Effector memory CD4-positive, alpha-beta T cell (primary cell): Measurements from ENCODE around the gene ANKRD30A.
"Not testable (repeated sequence)": the region's sequence is repeated elsewhere in the genome, so short reads cannot be mapped to it uniquely, and the experiment has no call there.

Experiments
- DNase-seq, 3 donors: peaks; one replicate each; pipeline ENCODE4 v3.0.0-alpha.2; 2020
- H3K27ac ChIP-seq: 2 replicates; pipeline ENCODE4 v1.7.0; 2013; ENCODE audit warnings: mild to moderate bottlenecking, low read length, moderate library complexity; ENCODE audit not compliant: insufficient read depth, poor library complexity, severe bottlenecking
- H3K27me3 ChIP-seq: replicated peaks from 2 replicates; pipeline ENCODE4 v1.7.0; 2013; ENCODE audit warnings: mild to moderate bottlenecking, low read length; ENCODE audit not compliant: insufficient read depth, control insufficient read depth, poor library complexity, severe bottlenecking
- H3K36me3 ChIP-seq: 2 replicates; pipeline ENCODE4 v1.7.0; 2013; ENCODE audit warnings: mild to moderate bottlenecking, low read length, moderate library complexity; ENCODE audit not compliant: control insufficient read depth, insufficient read depth
- H3K4me1 ChIP-seq: 2 replicates; pipeline ENCODE4 v1.7.0; 2013; ENCODE audit warnings: low read length, mild to moderate bottlenecking; ENCODE audit not compliant: control insufficient read depth, insufficient read depth, poor library complexity, severe bottlenecking
- H3K4me3 ChIP-seq: 2 replicates; pipeline ENCODE4 v1.7.0; 2013; ENCODE audit warnings: low read length, low read depth, mild to moderate bottlenecking; ENCODE audit not compliant: insufficient read depth, poor library complexity, severe bottlenecking
- H3K9me3 ChIP-seq: 2 replicates; pipeline ENCODE4 v1.7.0; 2013; ENCODE audit warnings: mild to moderate bottlenecking, low read length, moderate library complexity; ENCODE audit not compliant: control insufficient read depth

The ANKRD30A gene

GRCh38 chr10:37314350-37314749, 189.0 kb downstream of the ANKRD30A start:
- Histone ChIP-seq H3K9me3 (no peaks in the 10 kb centered on the region), H3K27me3 (no peaks in the 10 kb centered on the region), H3K4me3 (no peak overlapping the region), H3K4me1 (no peaks in the 10 kb centered on the region), H3K27ac (no peak overlapping the region), H3K36me3 (no peaks in the 10 kb centered on the region)
- DNase-seq: no peak

DNA sequence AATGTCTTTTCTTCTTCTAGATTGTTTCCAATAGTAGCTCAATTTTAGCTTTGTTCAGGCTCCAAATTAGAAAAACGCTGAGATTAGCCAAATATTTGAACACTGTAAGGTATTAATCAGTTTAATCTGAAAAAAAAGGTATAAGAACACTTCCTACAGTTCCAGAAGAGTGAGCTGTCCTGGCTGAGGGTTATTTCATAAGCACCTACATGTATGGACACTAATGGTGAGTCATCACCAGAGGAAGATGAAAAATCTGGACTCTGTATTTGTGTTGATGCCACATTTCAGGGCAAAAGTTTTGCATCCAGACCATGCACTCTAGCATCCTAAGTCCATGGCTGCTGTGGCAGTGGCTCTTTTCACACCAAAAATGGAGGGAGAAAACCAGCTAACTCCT, 189.5 kb downstream of the ANKRD30A start:
- no peak overlapping the region for H3K4me3 ChIP-seq
- H3K27me3 ChIP-seq: no peaks in the 10 kb centered on the region
- H3K27ac ChIP-seq: no peak overlapping the region
- H3K4me1 ChIP-seq: no peaks in the 10 kb centered on the region
- no peak for DNase-seq
- H3K9me3 ChIP-seq: no peaks in the 10 kb centered on the region
- H3K36me3 ChIP-seq: no peaks in the 10 kb centered on the region

DNA sequence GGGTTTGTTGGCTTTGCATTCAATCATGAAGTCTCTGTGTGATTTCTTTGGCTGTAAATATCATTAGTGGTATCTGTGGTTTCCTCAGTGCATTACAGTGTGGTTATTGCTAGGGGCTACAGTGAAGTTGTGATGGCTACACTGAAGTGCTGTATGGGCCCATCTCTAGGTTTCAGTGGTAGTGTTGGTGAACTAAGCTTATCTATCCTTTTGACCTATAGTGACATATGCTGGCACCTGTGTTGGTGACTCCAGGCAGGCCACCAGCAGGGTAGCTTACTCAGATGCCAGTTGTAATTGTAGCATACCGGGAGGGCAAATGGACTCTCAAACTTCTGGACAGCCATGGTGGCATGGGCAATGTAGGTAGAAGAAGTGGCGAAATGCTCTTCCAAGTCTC, 219.0 kb downstream of the ANKRD30A start:
- no peaks in the 10 kb centered on the region for H3K27me3 ChIP-seq
- H3K9me3 ChIP-seq: no peaks in the 10 kb centered on the region
- no peaks in the 10 kb centered on the region for H3K4me1 ChIP-seq
- H3K36me3 ChIP-seq: no peaks in the 10 kb centered on the region
- no peak overlapping the region for H3K27ac ChIP-seq
- DNase-seq: no peak
- H3K4me3 ChIP-seq: no peak overlapping the region

GRCh38 chr10:37379991-37380390, 254.6 kb downstream of the ANKRD30A start:
- Histone ChIP-seq H3K27me3 (no peaks in the 10 kb centered on the region), H3K4me1 (no peaks in the 10 kb centered on the region), H3K27ac (no peak overlapping the region), H3K36me3 (no peaks in the 10 kb centered on the region), H3K4me3 (no peak overlapping the region), H3K9me3 (no peaks in the 10 kb centered on the region)
- no peak for DNase-seq

DNA sequence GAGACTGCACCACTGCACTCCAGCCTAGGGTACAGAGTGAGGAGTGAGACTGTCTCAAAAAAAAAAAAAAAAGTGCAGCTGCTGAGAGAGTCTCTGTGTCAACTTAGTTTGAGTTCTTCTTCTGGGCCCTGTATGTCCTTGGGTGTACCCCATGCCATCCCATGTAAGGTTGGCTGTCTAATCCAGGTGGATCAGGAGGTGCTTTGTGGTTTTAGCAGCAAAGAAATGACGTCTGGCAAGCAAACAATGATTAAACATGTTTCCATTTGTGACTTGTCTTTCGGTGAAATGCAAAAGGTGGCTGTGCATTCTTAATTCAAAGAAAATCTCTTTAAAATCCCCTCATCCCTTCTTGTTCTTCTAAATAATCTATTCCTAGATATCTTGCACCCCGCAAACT, 255.9 kb downstream of the ANKRD30A start:
- Histone ChIP-seq H3K36me3 (no peaks in the 10 kb centered on the region), H3K9me3 (no peaks in the 10 kb centered on the region), H3K27ac (no peak overlapping the region)

GRCh38 chr10:37384923-37385322, 259.5 kb downstream of the ANKRD30A start:
- DNase-seq: no peak
- no peaks in the 10 kb centered on the region for H3K36me3 ChIP-seq
- H3K4me3 ChIP-seq: no peak overlapping the region
- no peaks in the 10 kb centered on the region for H3K9me3 ChIP-seq
- H3K4me1 ChIP-seq: no peaks in the 10 kb centered on the region
- no peak overlapping the region for H3K27ac ChIP-seq
- no peaks in the 10 kb centered on the region for H3K27me3 ChIP-seq

More for the DNA sequence above, 255.9 kb downstream of the ANKRD30A start:
- H3K27me3 ChIP-seq: no peaks in the 10 kb centered on the region
- H3K4me1 ChIP-seq: no peaks in the 10 kb centered on the region
- H3K4me3 ChIP-seq: no peak overlapping the region
- DNase-seq: no peak

DNA sequence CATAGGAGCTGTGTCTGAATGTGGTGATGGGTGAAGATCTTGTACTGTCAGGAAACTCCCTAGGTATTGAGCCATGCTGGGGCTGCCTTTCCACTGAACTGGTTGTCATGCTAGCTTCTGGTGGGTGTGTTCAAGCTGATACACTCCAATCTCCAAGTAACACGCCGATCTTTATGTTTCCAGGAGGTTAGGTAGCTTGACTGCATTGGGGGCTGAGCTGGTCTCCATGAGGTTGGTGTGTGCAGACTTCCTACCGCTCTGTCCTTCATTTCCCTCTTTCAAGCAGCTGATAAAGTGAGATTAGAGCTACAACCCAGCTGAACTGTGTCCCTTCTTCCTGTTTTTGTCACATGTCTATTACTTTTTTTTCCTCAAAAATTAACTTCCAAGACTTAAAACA, 265.5 kb downstream of the ANKRD30A start:
- Histone ChIP-seq H3K4me1 (no peaks in the 10 kb centered on the region), H3K4me3 (no peak overlapping the region), H3K36me3 (no peaks in the 10 kb centered on the region), H3K27me3 (no peaks in the 10 kb centered on the region), H3K9me3 (no peaks in the 10 kb centered on the region), H3K27ac (no peak overlapping the region)
- DNase-seq: no peak

GRCh38 chr10:37400774-37401173, 275.4 kb downstream of the ANKRD30A start:
- not testable (repeated sequence) for DNase-seq, H3K4me1 ChIP-seq, H3K9me3 ChIP-seq, H3K27me3 ChIP-seq, H3K27ac ChIP-seq, H3K36me3 ChIP-seq, H3K4me3 ChIP-seq

DNA sequence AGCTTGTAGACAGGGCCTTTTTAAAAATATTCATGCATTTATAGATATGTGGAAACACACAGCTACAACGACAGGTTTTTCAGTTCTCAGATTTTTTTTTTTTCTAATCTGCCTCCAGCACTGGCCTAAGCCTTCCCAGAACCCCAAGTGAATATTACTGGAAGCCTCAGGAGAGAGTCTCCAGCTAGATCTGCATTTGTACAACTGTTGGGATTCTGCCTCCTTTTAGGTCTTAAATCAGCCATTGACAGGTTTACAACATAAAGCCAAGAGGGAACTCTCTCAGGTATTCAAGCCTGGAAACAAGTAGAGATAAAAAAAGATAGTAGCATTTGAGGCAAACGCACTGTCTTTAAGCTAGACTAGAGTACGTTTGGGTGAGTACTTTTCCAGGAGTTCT, 275.8 kb downstream of the ANKRD30A start:
- Histone ChIP-seq H3K27me3 (no peaks in the 10 kb centered on the region), H3K36me3 (no peaks in the 10 kb centered on the region), H3K9me3 (no peaks in the 10 kb centered on the region), H3K4me3 (no peak overlapping the region), H3K27ac (no peak overlapping the region), H3K4me1 (no peaks in the 10 kb centered on the region)
- DNase-seq: no peak

DNA sequence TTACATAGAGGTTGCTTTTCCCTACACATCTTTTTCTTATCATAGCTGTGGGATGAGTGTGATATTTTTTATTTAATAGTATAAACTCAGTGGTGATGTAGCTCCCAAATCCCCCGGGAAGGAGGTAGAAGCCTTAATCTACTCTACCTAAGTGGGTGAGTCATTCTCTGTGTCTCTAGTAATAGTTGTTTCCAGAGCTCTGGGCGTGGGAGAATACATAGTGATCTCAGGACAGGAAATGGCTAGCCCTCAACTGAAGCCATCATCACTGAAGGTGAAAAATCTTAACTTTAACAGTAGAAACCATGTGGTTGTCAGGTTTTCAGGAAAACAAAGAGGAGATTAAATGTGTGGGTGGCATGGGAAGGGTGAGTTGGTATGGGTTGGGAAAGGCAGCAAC, 278.4 kb downstream of the ANKRD30A start:
- H3K27me3 ChIP-seq: no peaks in the 10 kb centered on the region

More for the DNA sequence above, 278.4 kb downstream of the ANKRD30A start:
- H3K27ac ChIP-seq: no peak overlapping the region
- no peaks in the 10 kb centered on the region for H3K9me3 ChIP-seq
- no peaks in the 10 kb centered on the region for H3K36me3 ChIP-seq
- no peak for DNase-seq
- no peaks in the 10 kb centered on the region for H3K4me1 ChIP-seq
- H3K4me3 ChIP-seq: no peak overlapping the region
